ENCODE measurements around the gene TBXT. TPM values are rescaled to one million over a fixed set of nuclear protein-coding genes. Genes with fewer than 3 reads are reported as not detected.

TBXT gene
- total RNA-seq, 1 donor from 2014 or later = not detected

- Mint-ChIP-seq H3K36me3 (no peaks in the 10 kb centered on the region), H3K27ac (no peak overlapping the region), H3K27me3 (ENCODE audit: low read depth) (peaks cover 73% of the 10 kb centered on the region), H3K4me3 (no peak overlapping the region), H3K9me3 (no peaks in the 10 kb centered on the region), H3K4me1 (peaks cover 8% of the 10 kb centered on the region)
- no peak for DNase-seq (ENCODE audit: low spot score in 2 of 2, unreplicated experiment in 2 of 2)
- TF ChIP-seq CTCF (IDR thresholded peaks at IDR 0.05; ENCODE audit: unreplicated experiment) = no peak
These were observed 28.2 kb upstream of the TBXT start for GRCh38 chr6:166195860-166196238.

GRCh38 chr6:166194914-166195859 lies 27.5 kb upstream of the TBXT start:
- Mint-ChIP-seq H3K4me3 (no peak overlapping the region), H3K27me3 (ENCODE audit: low read depth) (peaks cover 72% of the 10 kb centered on the region), H3K27ac (peak overlapping the region; percentile 14), H3K4me1 (peaks cover 8% of the 10 kb centered on the region), H3K9me3 (no peaks in the 10 kb centered on the region), H3K36me3 (no peaks in the 10 kb centered on the region)
- no peak for TF ChIP-seq CTCF (IDR thresholded peaks at IDR 0.05; ENCODE audit: unreplicated experiment)
- no peak for DNase-seq (ENCODE audit: low spot score in 2 of 2, unreplicated experiment in 2 of 2)

GRCh38 chr6:166192557-166192956 lies 24.9 kb upstream of the TBXT start:
- H3K27me3 Mint-ChIP-seq (ENCODE audit: low read depth) = peaks cover 65% of the 10 kb centered on the region
- no peak for TF ChIP-seq CTCF (IDR thresholded peaks at IDR 0.05; ENCODE audit: unreplicated experiment)
- H3K9me3 Mint-ChIP-seq = peaks cover 5% of the 10 kb centered on the region
- no peak overlapping the region for H3K27ac Mint-ChIP-seq
- peaks cover 8% of the 10 kb centered on the region for H3K4me1 Mint-ChIP-seq
- DNase-seq (ENCODE audit: low spot score in 2 of 2, unreplicated experiment in 2 of 2) = no peak
- H3K36me3 Mint-ChIP-seq = no peaks in the 10 kb centered on the region
- H3K4me3 Mint-ChIP-seq = no peak overlapping the region

- Mint-ChIP-seq H3K36me3 (no peaks in the 10 kb centered on the region), H3K4me1 (peaks cover 8% of the 10 kb centered on the region), H3K27me3 (ENCODE audit: low read depth) (peaks cover 61% of the 10 kb centered on the region), H3K9me3 (peaks cover 6% of the 10 kb centered on the region), H3K27ac (no peak overlapping the region), H3K4me3 (no peak overlapping the region)
- no peak for DNase-seq (ENCODE audit: low spot score in 2 of 2, unreplicated experiment in 2 of 2)
- TF ChIP-seq CTCF (IDR thresholded peaks at IDR 0.05; ENCODE audit: unreplicated experiment) = no peak
These were observed 24.5 kb upstream of the TBXT start for GRCh38 chr6:166192136-166192535.

- H3K27ac Mint-ChIP-seq = no peak overlapping the region
- no peaks in the 10 kb centered on the region for H3K4me1 Mint-ChIP-seq
- no peaks in the 10 kb centered on the region for H3K9me3 Mint-ChIP-seq
- no peak for DNase-seq (ENCODE audit: low spot score in 2 of 2, unreplicated experiment in 2 of 2)
- TF ChIP-seq CTCF (IDR thresholded peaks at IDR 0.05; ENCODE audit: unreplicated experiment) = no peak
- H3K4me3 Mint-ChIP-seq = no peak overlapping the region
- H3K36me3 Mint-ChIP-seq = no peaks in the 10 kb centered on the region
- H3K27me3 Mint-ChIP-seq (ENCODE audit: low read depth) = peaks cover 78% of the 10 kb centered on the region
These were observed 12.1 kb upstream of the TBXT start for GRCh38 chr6:166179704-166180103.
